Fibroblast of villous mesenchyme (primary cell): ENCODE measurements around the gene ATE1. TPM values are rescaled to one million over a fixed set of nuclear protein-coding genes. Genes with fewer than 3 reads are reported as not detected.

Experiments used
- DNase-seq: peaks from one replicate; pipeline ENCODE4 v3.0.0-alpha.2; 2010; ENCODE audit warnings: low read depth
- H3K4me3 ChIP-seq: 2 replicates; pipeline ENCODE4 v1.5.1; 2011; ENCODE audit warnings: low read depth, mild to moderate bottlenecking, low read length
- total RNA-seq: library from RNA; depleted of rRNA; stranded (reverse); fragments of >200 nt; gene quantifications from 2 replicates; pipeline ENCODE4 v1.2.3, GENCODE V29; 2012
- TF ChIP-seq, protein P1 (sequence below): IDR thresholded peaks from 2 replicates; pipeline ENCODE4 v1.5.1; 2012; ENCODE audit warnings: low read depth, mild to moderate bottlenecking, low read length; ENCODE audit not compliant: insufficient read depth

The ATE1 gene
- total RNA-seq, 1 donor = 33.2 TPM

GRCh38 chr10:121865554-121865953 is 62.3 kb downstream of the ATE1 start:
- TF ChIP-seq, protein P1, sequence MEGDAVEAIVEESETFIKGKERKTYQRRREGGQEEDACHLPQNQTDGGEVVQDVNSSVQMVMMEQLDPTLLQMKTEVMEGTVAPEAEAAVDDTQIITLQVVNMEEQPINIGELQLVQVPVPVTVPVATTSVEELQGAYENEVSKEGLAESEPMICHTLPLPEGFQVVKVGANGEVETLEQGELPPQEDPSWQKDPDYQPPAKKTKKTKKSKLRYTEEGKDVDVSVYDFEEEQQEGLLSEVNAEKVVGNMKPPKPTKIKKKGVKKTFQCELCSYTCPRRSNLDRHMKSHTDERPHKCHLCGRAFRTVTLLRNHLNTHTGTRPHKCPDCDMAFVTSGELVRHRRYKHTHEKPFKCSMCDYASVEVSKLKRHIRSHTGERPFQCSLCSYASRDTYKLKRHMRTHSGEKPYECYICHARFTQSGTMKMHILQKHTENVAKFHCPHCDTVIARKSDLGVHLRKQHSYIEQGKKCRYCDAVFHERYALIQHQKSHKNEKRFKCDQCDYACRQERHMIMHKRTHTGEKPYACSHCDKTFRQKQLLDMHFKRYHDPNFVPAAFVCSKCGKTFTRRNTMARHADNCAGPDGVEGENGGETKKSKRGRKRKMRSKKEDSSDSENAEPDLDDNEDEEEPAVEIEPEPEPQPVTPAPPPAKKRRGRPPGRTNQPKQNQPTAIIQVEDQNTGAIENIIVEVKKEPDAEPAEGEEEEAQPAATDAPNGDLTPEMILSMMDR = no peak
- no peak overlapping the region for H3K4me3 ChIP-seq
- DNase-seq = no peak

DNA sequence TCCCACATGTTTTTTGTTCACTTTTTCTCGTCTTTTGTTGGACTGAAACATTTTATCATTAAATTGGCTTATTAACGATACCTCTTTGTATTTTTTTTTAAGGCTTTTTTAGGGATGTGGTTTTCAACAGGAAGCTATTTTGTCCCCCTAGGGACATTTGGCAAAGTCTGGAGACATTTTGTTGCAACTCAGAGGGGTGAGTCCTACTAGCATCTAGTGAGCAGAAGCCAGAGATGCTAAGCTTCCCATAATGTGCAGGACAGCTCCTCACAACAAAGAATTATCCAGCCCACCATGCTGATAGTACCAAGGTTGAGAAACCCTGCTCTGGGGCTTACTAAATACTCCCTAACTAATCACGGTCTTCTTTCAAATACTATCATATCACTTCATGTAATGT is 63.2 kb downstream of the ATE1 start:
- no peak for DNase-seq
- H3K4me3 ChIP-seq = no peak overlapping the region
- TF ChIP-seq, protein P1 = no peak

DNA sequence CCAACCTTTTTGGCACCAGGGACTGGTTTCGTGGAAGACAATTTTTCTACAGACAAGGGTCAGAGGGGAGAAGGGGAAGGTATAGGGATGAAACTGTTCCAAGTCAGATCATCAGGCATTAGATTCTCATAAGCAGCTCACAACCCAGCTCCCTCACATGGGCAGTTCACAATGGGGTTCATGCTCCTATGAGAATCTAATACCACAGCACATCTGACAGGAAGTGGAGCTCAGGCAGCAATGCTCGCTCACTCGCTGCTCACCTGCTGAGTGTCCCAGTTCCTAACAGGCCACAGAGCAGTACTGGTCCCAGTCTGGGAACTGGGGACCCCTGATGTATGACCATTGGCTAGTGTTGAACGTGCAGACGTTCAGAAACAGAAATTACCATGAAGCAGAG is 63.7 kb downstream of the ATE1 start:
- no peak overlapping the region for H3K4me3 ChIP-seq
- no peak for DNase-seq
- TF ChIP-seq, protein P1 = no peak

- TF ChIP-seq, protein P1 = no peak
- DNase-seq = no peak
- H3K4me3 ChIP-seq = no peak overlapping the region
Observed at GRCh38 chr10:121862649-121863048, 65.2 kb downstream of the ATE1 start.

GRCh38 chr10:121862042-121862441 is 65.8 kb downstream of the ATE1 start:
- no peak overlapping the region for H3K4me3 ChIP-seq
- DNase-seq = no peak
- TF ChIP-seq, protein P1 = no peak

DNA sequence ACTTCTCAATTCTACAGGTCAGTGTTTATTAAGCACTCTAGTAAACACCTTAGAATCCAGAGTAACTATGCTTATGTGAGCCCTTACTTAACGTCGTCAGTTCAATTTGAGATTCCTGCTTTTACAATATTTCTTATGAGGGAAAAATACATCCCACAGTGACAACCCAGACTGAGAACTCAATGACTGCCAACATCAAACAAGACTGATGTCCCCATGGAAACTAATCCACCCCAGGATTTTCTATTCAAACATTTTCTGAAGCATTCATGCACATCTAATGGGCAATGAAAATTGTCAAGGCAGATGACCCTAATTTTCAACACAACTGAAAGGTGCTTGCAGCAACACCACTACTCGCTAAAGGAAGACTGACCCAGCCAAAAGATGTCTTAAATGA is 67.0 kb downstream of the ATE1 start:
- DNase-seq = no peak
- TF ChIP-seq, protein P1 = no peak
- no peak overlapping the region for H3K4me3 ChIP-seq

- DNase-seq = peak; percentile 49
- TF ChIP-seq, protein P1 = no peak
- H3K4me3 ChIP-seq = no peak overlapping the region
Observed at GRCh38 chr10:121854809-121855445, 72.9 kb downstream of the ATE1 start.
